ENCODE data around the gene XRCC6.

DNA sequence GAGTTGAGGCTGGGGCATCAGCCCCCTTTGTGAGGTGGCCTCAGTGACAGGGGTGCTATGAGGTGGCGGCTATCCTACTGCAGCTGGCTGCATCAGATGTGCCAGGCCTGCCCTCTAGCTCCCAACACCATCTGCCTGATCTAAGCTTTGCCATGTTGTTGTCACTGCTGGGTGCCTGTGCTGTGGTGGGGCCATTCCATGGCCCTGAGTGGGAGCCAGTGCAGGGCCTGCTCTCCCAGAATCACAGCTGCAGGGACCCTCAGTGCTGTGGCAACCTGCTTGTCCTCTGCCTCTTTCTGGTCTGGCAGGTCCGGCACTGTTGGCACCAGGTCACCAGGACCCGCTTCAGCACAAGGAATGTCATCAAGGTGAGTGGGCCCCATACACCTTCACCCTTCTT lies 69.4 kb downstream of the XRCC6 start:
- TF ChIP-seq, protein P1, sequence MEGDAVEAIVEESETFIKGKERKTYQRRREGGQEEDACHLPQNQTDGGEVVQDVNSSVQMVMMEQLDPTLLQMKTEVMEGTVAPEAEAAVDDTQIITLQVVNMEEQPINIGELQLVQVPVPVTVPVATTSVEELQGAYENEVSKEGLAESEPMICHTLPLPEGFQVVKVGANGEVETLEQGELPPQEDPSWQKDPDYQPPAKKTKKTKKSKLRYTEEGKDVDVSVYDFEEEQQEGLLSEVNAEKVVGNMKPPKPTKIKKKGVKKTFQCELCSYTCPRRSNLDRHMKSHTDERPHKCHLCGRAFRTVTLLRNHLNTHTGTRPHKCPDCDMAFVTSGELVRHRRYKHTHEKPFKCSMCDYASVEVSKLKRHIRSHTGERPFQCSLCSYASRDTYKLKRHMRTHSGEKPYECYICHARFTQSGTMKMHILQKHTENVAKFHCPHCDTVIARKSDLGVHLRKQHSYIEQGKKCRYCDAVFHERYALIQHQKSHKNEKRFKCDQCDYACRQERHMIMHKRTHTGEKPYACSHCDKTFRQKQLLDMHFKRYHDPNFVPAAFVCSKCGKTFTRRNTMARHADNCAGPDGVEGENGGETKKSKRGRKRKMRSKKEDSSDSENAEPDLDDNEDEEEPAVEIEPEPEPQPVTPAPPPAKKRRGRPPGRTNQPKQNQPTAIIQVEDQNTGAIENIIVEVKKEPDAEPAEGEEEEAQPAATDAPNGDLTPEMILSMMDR (conservative IDR thresholded peaks at IDR 0.05 in 1 of 2, IDR thresholded peaks at IDR 0.05 in 1 of 2; ENCODE audit: low read depth in 1 of 2, low read length in 2 of 2), result no peak
- TF ChIP-seq EZH2 (IDR thresholded peaks at IDR 0.05; ENCODE audit: low read length, missing control alignments), result no peak
